NB4 (cell line): ENCODE results near the gene RINL.

Experiments
- DNase-seq: peaks from one replicate; pipeline ENCODE4 v3.0.0; 2010; ENCODE audit warnings: low read depth
- H3K4me3 ChIP-seq: one replicate; pipeline ENCODE4 v1.5.1; 2011; ENCODE audit warnings: mild to moderate bottlenecking, low read depth, low read length, moderate library complexity
- CTCF ChIP-seq: IDR thresholded peaks from one replicate; pipeline ENCODE4 v1.5.1; 2012; ENCODE audit warnings: low read depth, low read length
- MAX ChIP-seq: IDR thresholded peaks from 2 replicates; pipeline ENCODE4 v1.6.1; 2011; ENCODE audit warnings: low read depth, low read length
- MYC ChIP-seq: IDR thresholded peaks from 2 replicates; pipeline ENCODE4 v1.6.1; 2011; ENCODE audit warnings: low read depth, low read length
- POLR2A ChIP-seq: IDR thresholded peaks from 2 replicates; pipeline ENCODE4 v1.6.1; 2011; ENCODE audit warnings: mild to moderate bottlenecking; ENCODE audit not compliant: insufficient read length; ENCODE audit errors: extremely low read depth

Gene RINL

GRCh38 chr19:38899447-38900201, 21.5 kb upstream of the RINL start, which contains the start of the genes NFKBIB and SIRT2:
Gene NFKBIB, plus strand, starts transcription at chr19:38899969. Its CDS starts 64 bp downstream, at chr19:38900033.
Gene SIRT2, minus strand, starts transcription at chr19:38899618. Its CDS starts 97 bp downstream, at chr19:38899521.
- TF ChIP-seq POLR2A: no peak
- TF ChIP-seq MYC: no peak
- TF ChIP-seq CTCF: no peak
- no peak; the same call in 1 of the 2 replicates for TF ChIP-seq MAX
- H3K4me3 ChIP-seq: peak within 1 kb of the TSS; percentile 92
- peak; percentile 98 for DNase-seq

GRCh38 chr19:38898788-38899446, 20.8 kb upstream of the RINL start:
- H3K4me3 ChIP-seq: peak overlapping the region; percentile 71
- TF ChIP-seq MYC: no peak
- TF ChIP-seq MAX: no peak
- no peak for TF ChIP-seq POLR2A
- no peak for TF ChIP-seq CTCF
- DNase-seq: no peak

- H3K4me3 ChIP-seq: no peak overlapping the region
- DNase-seq: no peak
- no peak for TF ChIP-seq POLR2A
- no peak for TF ChIP-seq CTCF
- TF ChIP-seq MYC: no peak
- no peak for TF ChIP-seq MAX
Observed at GRCh38 chr19:38894968-38895367, 16.9 kb upstream of the RINL start.

- no peak overlapping the region for H3K4me3 ChIP-seq
- TF ChIP-seq CTCF (no peak), MYC (no peak)
- DNase-seq: no peak
Observed at GRCh38 chr19:38893341-38893771, 15.3 kb upstream of the RINL start.

GRCh38 chr19:38892841-38893240, 14.8 kb upstream of the RINL start:
- TF ChIP-seq MYC (no peak), POLR2A (no peak), MAX (no peak), CTCF (no peak)
- no peak overlapping the region for H3K4me3 ChIP-seq
- no peak for DNase-seq
